ENCODE results near the gene CCBE1.
"Not testable (repeated sequence)": the region's sequence is repeated elsewhere in the genome, so short reads cannot be mapped to it uniquely, and the experiment has no call there.

Gene CCBE1

DNA sequence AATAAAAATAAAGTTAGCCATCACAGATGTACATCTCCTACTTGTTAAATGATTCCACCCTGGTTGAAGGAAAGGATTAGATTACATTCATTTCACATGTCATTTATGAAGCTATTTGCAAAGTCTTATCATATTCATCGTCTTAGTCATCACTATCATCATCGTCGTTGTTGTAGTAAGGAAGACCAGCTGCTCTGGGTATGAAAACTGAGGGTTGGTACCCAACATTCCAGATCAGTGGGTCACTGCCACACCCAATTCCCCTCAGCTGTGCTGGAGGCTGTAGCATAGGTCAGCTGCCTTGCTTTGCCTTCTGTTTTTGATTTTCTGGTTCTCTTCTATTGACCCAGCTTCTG, 20.9 kb upstream of the CCBE1 start:
- in situ Hi-C loops (cut with HindIII; ENCODE audit: low sequenced_read_pairs), result no loop called here
- TF ChIP-seq, protein P1, sequence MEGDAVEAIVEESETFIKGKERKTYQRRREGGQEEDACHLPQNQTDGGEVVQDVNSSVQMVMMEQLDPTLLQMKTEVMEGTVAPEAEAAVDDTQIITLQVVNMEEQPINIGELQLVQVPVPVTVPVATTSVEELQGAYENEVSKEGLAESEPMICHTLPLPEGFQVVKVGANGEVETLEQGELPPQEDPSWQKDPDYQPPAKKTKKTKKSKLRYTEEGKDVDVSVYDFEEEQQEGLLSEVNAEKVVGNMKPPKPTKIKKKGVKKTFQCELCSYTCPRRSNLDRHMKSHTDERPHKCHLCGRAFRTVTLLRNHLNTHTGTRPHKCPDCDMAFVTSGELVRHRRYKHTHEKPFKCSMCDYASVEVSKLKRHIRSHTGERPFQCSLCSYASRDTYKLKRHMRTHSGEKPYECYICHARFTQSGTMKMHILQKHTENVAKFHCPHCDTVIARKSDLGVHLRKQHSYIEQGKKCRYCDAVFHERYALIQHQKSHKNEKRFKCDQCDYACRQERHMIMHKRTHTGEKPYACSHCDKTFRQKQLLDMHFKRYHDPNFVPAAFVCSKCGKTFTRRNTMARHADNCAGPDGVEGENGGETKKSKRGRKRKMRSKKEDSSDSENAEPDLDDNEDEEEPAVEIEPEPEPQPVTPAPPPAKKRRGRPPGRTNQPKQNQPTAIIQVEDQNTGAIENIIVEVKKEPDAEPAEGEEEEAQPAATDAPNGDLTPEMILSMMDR (IDR thresholded peaks at IDR 0.05; ENCODE audit: low read depth, low read length, missing control alignments), result no peak
- DNase-seq (ENCODE audit: low read depth), result peak; percentile 46
- no peak overlapping the region for H3K4me3 ChIP-seq (ENCODE audit: low read depth, low read length)

DNA sequence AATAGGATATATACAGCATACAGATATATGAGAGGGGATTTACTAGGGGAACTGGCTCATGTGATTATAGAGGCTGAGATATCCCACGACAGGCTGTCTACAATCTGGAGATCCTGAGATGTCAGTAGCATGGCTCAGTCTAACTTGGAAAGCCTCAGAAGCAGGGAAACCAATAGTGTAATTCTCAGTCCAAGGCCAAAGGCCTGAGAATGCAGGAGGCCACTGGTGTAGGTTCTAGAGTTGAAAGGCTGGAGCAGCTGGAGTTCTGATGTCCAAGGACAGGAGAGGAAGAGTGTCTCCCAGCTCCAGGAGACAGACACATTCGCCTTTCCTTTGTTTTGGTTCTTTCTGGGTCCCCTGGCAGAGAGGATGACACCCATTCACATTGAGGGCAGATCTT, 20.1 kb upstream of the CCBE1 start:
- TF ChIP-seq, protein P1 (IDR thresholded peaks at IDR 0.05; ENCODE audit: low read depth, low read length, missing control alignments), result no peak
- in situ Hi-C loops (cut with HindIII; ENCODE audit: low sequenced_read_pairs), result no loop called here
- H3K4me3 ChIP-seq (ENCODE audit: low read depth, low read length), result no peak overlapping the region
- no peak for DNase-seq (ENCODE audit: low read depth)

DNA sequence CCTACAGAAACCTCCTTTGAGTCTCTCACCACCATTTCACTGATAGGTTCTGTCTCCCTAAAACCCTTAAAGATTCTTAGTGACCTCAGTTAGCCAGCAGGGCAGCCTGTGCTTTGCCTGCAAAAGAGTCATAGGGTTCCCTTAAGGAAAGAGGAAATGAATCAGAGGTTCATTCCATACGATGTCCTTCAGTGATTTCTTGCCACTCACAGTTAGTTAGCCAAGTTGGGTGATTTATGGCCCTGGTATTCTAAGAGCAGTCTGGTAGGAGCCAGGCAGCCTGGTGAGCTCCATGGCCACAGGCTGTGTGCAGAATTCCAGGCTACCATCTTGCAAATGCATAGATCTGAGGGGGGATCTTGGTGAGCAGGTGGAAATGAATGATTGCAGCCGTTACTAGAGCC, 18.7 kb upstream of the CCBE1 start:
- in situ Hi-C loops (cut with HindIII; ENCODE audit: low sequenced_read_pairs), result no loop called here
- DNase-seq (ENCODE audit: low read depth), result peak; percentile 51

DNA sequence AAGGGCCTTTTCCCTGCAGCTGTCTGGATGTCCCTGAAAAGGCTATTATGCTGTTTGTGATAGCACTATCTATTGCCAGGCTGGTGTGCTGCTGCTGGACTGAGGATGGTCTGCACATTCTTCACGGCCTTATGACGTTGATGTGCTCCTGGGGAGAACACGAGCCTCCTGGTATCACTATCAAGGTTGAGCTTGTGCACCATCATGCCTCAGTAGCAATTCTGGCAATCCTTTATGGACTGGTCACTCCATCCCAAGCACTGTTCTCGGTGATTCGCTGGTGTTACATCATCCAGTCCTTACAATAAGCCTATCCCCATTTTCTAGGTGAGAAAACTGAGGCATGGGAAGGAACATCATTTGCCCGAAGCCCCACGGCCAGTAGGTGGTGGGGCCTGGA, 18.2 kb upstream of the CCBE1 start:
- DNase-seq (ENCODE audit: low read depth), result no peak
- TF ChIP-seq, protein P1 (IDR thresholded peaks at IDR 0.05; ENCODE audit: low read depth, low read length, missing control alignments), result no peak
- in situ Hi-C loops (cut with HindIII; ENCODE audit: low sequenced_read_pairs), result no loop called here
- H3K4me3 ChIP-seq (ENCODE audit: low read depth, low read length), result no peak overlapping the region

More for the DNA sequence above, 18.7 kb upstream of the CCBE1 start:
- TF ChIP-seq, protein P1 (IDR thresholded peaks at IDR 0.05; ENCODE audit: low read depth, low read length, missing control alignments), result peak; percentile 11
- H3K4me3 ChIP-seq (ENCODE audit: low read depth, low read length), result no peak overlapping the region

DNA sequence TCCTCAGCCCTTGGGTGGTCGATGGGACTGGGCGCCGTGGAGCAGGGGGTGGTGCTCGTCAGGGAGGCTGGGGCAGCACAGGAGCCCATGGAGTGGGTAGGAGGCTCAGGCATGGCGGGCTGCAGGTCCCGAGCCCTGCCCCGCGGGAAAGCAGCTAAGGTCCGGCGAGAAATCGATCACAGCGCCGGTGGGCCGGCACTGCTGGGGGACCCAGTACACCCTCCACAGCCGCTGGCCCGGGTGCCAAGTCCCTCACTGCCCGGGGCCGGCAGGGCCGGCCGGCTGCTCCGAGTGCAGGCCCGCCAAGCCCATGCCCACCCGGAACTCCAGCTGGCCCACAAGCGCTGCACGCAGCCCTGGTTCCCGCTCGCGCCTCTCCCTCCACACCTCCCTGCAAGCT, 16.9 kb upstream of the CCBE1 start:
- DNase-seq (ENCODE audit: low read depth); in situ Hi-C loops (cut with HindIII; ENCODE audit: low sequenced_read_pairs); H3K4me3 ChIP-seq (ENCODE audit: low read depth, low read length): not testable (repeated sequence)

DNA sequence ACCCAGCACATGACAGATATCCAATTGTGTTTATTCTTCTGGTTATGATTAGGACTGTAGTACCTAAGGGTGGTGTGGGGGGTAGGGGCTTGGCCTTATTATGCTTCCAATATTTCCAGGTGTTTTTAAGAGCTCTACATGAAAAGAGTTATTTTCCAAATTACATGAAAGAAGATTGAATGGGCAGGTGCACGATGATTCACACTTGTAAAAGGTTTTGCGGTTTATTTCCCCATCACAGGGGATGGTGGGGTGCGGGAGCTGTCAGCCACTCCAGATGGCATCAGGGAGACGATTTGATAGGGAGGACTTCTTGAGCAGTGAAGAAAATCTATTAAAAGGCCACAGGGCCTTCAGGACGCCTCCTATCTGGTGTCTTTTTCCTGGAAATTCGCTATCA, 15.1 kb upstream of the CCBE1 start:
- H3K4me3 ChIP-seq (ENCODE audit: low read depth, low read length), result no peak overlapping the region
- in situ Hi-C loops (cut with HindIII; ENCODE audit: low sequenced_read_pairs), result no loop called here
- no peak for DNase-seq (ENCODE audit: low read depth)
- TF ChIP-seq, protein P1 (IDR thresholded peaks at IDR 0.05; ENCODE audit: low read depth, low read length, missing control alignments), result no peak

DNA sequence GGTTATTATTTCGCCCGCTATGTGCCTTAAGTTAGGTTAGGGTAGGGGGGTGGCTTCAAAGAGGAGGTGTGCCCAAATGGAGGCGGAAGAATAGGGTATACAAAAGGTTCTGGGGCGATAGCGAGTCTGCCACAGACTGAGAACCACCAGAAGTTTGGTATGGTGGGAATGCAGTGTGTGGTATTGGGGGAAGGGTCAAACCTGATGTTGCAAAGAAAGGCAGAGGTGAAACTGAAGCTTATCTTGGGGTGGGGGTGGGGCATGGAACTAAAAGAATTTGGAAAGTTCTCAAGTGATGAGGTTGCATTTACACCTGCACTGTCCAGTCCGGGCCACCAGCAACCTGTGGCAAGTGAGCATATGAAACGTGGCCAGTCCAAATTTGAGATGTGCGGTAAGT, 11.8 kb upstream of the CCBE1 start:
- in situ Hi-C loops (cut with HindIII; ENCODE audit: low sequenced_read_pairs), result no loop called here
- no peak for DNase-seq (ENCODE audit: low read depth)
- no peak overlapping the region for H3K4me3 ChIP-seq (ENCODE audit: low read depth, low read length)
- TF ChIP-seq, protein P1 (IDR thresholded peaks at IDR 0.05; ENCODE audit: low read depth, low read length, missing control alignments), result no peak

Data from astrocyte of the cerebellum (primary cell).